Prostate gland (tissue), 2 donors: ENCODE measurements around the gene EIF4ENIF1.

Experiments used
- CTCF ChIP-seq, 4 experiments: fragments of 200-600 bp in 2 of 4; fragments of 450-650 bp in 2 of 4; sonication (generic) in 2 of 4; IDR thresholded peaks; 1 replicate in 3 of 4; 2 replicates in 1 of 4; pipeline ENCODE4 v1.5.1; 2016 to 2019; ENCODE audit warnings: antibody characterized with exemption in 4 of 4, mild to moderate bottlenecking in 2 of 4, moderate library complexity in 2 of 4
- POLR2A ChIP-seq: fragments of 450-650 bp; IDR thresholded peaks from one replicate; pipeline ENCODE4 v1.6.1; 2016; ENCODE audit warnings: antibody characterized with exemption, mild to moderate bottlenecking

- TF ChIP-seq POLR2A (no peak), CTCF (IDR thresholded peaks at IDR 0.05) (no peak)
Observed at GRCh38 chr22:31491218-31491962, 1.7 kb upstream of the EIF4ENIF1 start.
